Trophoblast cell (in vitro differentiated cells and primary cell): ENCODE results near the gene CCNF.

Experiments
- DNase-seq, 2 donors: peaks; one replicate each; pipeline ENCODE4 v3.0.0-alpha.2; 2016
- H2AFZ ChIP-seq: 2 replicates; pipeline ENCODE4 v1.6.1; 2013; ENCODE audit warnings: low read length, moderate library complexity, mild to moderate bottlenecking; ENCODE audit not compliant: insufficient read depth, poor library complexity
- H2AK5ac ChIP-seq: 2 replicates; pipeline ENCODE4 v1.6.1; 2013; ENCODE audit warnings: mild to moderate bottlenecking, low read length
- H2BK120ac ChIP-seq: 2 replicates; pipeline ENCODE4 v1.6.1; 2013; ENCODE audit warnings: low read length, mild to moderate bottlenecking, moderate library complexity; ENCODE audit not compliant: insufficient read depth, poor library complexity
- H2BK12ac ChIP-seq: 2 replicates; pipeline ENCODE4 v1.6.1; 2013; ENCODE audit warnings: mild to moderate bottlenecking, low read length, moderate library complexity
- H2BK5ac ChIP-seq: 2 replicates; pipeline ENCODE4 v1.6.1; 2013; ENCODE audit warnings: low read length, low read depth, moderate library complexity, mild to moderate bottlenecking; ENCODE audit not compliant: poor library complexity
- H3K14ac ChIP-seq: 2 replicates; pipeline ENCODE4 v1.6.1; 2013; ENCODE audit warnings: mild to moderate bottlenecking, low read length
- H3K18ac ChIP-seq: 2 replicates; pipeline ENCODE4 v1.6.1; 2013; ENCODE audit warnings: mild to moderate bottlenecking, low read length
- H3K23ac ChIP-seq: 2 replicates; pipeline ENCODE4 v1.6.1; 2013; ENCODE audit warnings: low read length
- H3K27ac ChIP-seq: 2 replicates; pipeline ENCODE4 v1.5.1; 2013; ENCODE audit warnings: low read depth, mild to moderate bottlenecking, inconsistent platforms, low read length, moderate library complexity
- H3K27me3 ChIP-seq: 2 replicates; pipeline ENCODE4 v1.6.1; 2013; ENCODE audit warnings: inconsistent platforms, mild to moderate bottlenecking, low read length, moderate library complexity; ENCODE audit not compliant: insufficient read depth
- H3K36me3 ChIP-seq, 2 experiments: 1 replicate in 1 of 2; 2 replicates in 1 of 2; pipeline ENCODE4 v1.6.1; 2013; ENCODE audit warnings: low read length in 2 of 2, mild to moderate bottlenecking in 2 of 2, moderate library complexity in 1 of 2; ENCODE audit not compliant: insufficient read depth in 2 of 2, control insufficient read depth in 1 of 2
- H3K4ac ChIP-seq: 2 replicates; pipeline ENCODE4 v1.6.1; 2013; ENCODE audit warnings: low read depth, mild to moderate bottlenecking, low read length, moderate library complexity
- H3K4me1 ChIP-seq, 2 experiments: 1 replicate in 1 of 2; 2 replicates in 1 of 2; pipeline ENCODE4 v1.6.1; 2013; ENCODE audit warnings: low read length in 2 of 2, mild to moderate bottlenecking in 2 of 2, moderate library complexity in 1 of 2; ENCODE audit not compliant: insufficient read depth in 2 of 2, control insufficient read depth in 1 of 2
- H3K4me2 ChIP-seq: 2 replicates; pipeline ENCODE4 v1.6.1; 2013; ENCODE audit warnings: inconsistent platforms, mild to moderate bottlenecking, low read length, moderate library complexity
- H3K4me3 ChIP-seq: 2 replicates; pipeline ENCODE4 v1.5.1; 2013; ENCODE audit warnings: mild to moderate bottlenecking, low read depth, low read length, inconsistent platforms
- H3K79me1 ChIP-seq: one replicate; pipeline ENCODE4 v1.6.1; 2013; ENCODE audit warnings: low read length
- H3K79me2 ChIP-seq: 2 replicates; pipeline ENCODE4 v1.6.1; 2013; ENCODE audit warnings: low read length, mild to moderate bottlenecking; ENCODE audit not compliant: control insufficient read depth, insufficient read depth, poor library complexity
- H3K9ac ChIP-seq: 2 replicates; pipeline ENCODE4 v1.6.1; 2013; ENCODE audit warnings: mild to moderate bottlenecking, low read length
- H3K9me3 ChIP-seq: 2 replicates; pipeline ENCODE4 v1.6.1; 2013; ENCODE audit warnings: low read depth, mild to moderate bottlenecking, control low read depth, inconsistent platforms, low read length; ENCODE audit not compliant: insufficient read depth
- H4K12ac ChIP-seq: 2 replicates; pipeline ENCODE4 v1.6.1; 2013; ENCODE audit warnings: low read depth, mild to moderate bottlenecking, low read length, moderate library complexity
- H4K8ac ChIP-seq: 2 replicates; pipeline ENCODE4 v1.6.1; 2013; ENCODE audit warnings: low read depth, mild to moderate bottlenecking, low read length, moderate library complexity
- H4K91ac ChIP-seq: one replicate; pipeline ENCODE4 v1.6.1; 2013; ENCODE audit warnings: low read depth, mild to moderate bottlenecking, low read length, moderate library complexity
- WGBS: extraction: QIAGEN DNeasy Blood & Tissue Kit; methylation state at CpG from one replicate; pipeline ENCODE4 v1.1.7; 2013; ENCODE audit warnings: missing lambda C conversion rate; ENCODE audit not compliant: insufficient read length, insufficient coverage; ENCODE audit errors: extremely low coverage; 5-methylcytosine and 5-hydroxymethylcytosine counted together

The CCNF gene

GRCh38 chr16:2481676-2482075, 52.4 kb downstream of the CCNF start:
- H3K79me1 ChIP-seq: no peaks in the 10 kb centered on the region
- no peak overlapping the region for H3K4me2 ChIP-seq
- no peak overlapping the region for H3K14ac ChIP-seq
- no peaks in the 10 kb centered on the region for H3K79me2 ChIP-seq
- no peaks in the 10 kb centered on the region for H3K4me1 ChIP-seq
- no peaks in the 10 kb centered on the region for H3K36me3 ChIP-seq
- peaks cover 2% of the 10 kb centered on the region for H3K9me3 ChIP-seq
- no peak overlapping the region for H3K4me3 ChIP-seq
- WGBS: no CpG with 5 or more reads among the region's 7 CpGs
- peak in 1 of 2 donors; percentile 73 for DNase-seq
- no peak overlapping the region for H3K4ac ChIP-seq
- no peak overlapping the region for H3K27ac ChIP-seq
- H3K9ac ChIP-seq: no peak overlapping the region
- no peak overlapping the region for H4K91ac ChIP-seq
- no peak overlapping the region for H3K23ac ChIP-seq
- H2BK120ac ChIP-seq: no peak overlapping the region
- H2BK12ac ChIP-seq: no peak overlapping the region
- no peak overlapping the region for H2AK5ac ChIP-seq
- H4K8ac ChIP-seq: no peak overlapping the region
- no peaks in the 10 kb centered on the region for H3K27me3 ChIP-seq
- H2BK5ac ChIP-seq: no peak overlapping the region
- H3K18ac ChIP-seq: no peak overlapping the region
- H2AFZ ChIP-seq: no peak overlapping the region
- no peak overlapping the region for H4K12ac ChIP-seq

DNA sequence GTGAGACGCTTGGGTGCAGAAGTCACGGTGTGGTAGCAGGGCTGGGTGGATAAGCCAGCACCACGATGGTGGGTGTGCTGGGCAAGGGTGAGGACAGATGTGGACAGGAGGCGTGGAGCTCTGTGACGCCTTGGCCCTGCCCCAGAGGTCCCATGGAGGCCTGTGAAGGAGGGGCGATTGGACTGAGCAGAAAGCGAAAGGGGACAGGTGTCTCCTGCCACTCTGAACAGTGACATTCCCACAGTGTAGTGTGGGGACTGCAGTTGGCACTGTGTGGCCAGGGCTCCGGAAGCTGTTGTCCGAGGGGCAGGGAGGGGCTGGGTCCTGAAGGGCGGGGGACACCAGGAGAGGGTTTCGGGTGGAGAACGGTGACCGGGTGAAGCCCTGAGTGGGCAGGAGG, 53.0 kb downstream of the CCNF start:
- Histone ChIP-seq H3K4me1 (no peaks in the 10 kb centered on the region), H3K79me1 (no peaks in the 10 kb centered on the region), H2AK5ac (no peak overlapping the region), H3K23ac (no peak overlapping the region), H3K4me2 (no peak overlapping the region), H3K18ac (no peak overlapping the region), H3K9me3 (peaks cover 2% of the 10 kb centered on the region), H3K27me3 (no peaks in the 10 kb centered on the region), H3K4me3 (no peak overlapping the region), H3K14ac (no peak overlapping the region), H2BK12ac (no peak overlapping the region), H3K79me2 (no peaks in the 10 kb centered on the region), H3K4ac (no peak overlapping the region), H3K9ac (no peak overlapping the region), H4K8ac (no peak overlapping the region), H2BK5ac (no peak overlapping the region), H2BK120ac (no peak overlapping the region), H2AFZ (no peak overlapping the region), H3K36me3 (no peaks in the 10 kb centered on the region), H4K12ac (no peak overlapping the region), H3K27ac (no peak overlapping the region), H4K91ac (no peak overlapping the region)
- no peak for DNase-seq
- WGBS: no CpG with 5 or more reads among the region's 13 CpGs

- Histone ChIP-seq H3K4me1 (peaks cover 3% of the 10 kb centered on the region in 2 experiments), H3K27me3 (no peaks in the 10 kb centered on the region), H4K12ac (no peak overlapping the region), H4K91ac (no peak overlapping the region), H3K4ac (no peak overlapping the region), H3K4me2 (no peak overlapping the region), H2AK5ac (no peak overlapping the region), H2BK12ac (no peak overlapping the region), H3K36me3 (no peaks in the 10 kb centered on the region), H3K23ac (no peak overlapping the region), H3K79me2 (no peaks in the 10 kb centered on the region), H3K27ac (no peak overlapping the region), H3K9me3 (peaks cover 2% of the 10 kb centered on the region), H2AFZ (no peak overlapping the region), H4K8ac (no peak overlapping the region), H3K79me1 (no peaks in the 10 kb centered on the region), H3K14ac (no peak overlapping the region), H3K9ac (no peak overlapping the region), H3K4me3 (no peak overlapping the region), H2BK5ac (no peak overlapping the region), H3K18ac (no peak overlapping the region), H2BK120ac (no peak overlapping the region)
- no peak for DNase-seq
- no CpG with 5 or more reads among the region's 32 CpGs for WGBS
Observed at GRCh38 chr16:2482708-2483534, 53.7 kb downstream of the CCNF start.

- H3K79me1 ChIP-seq: no peaks in the 10 kb centered on the region
Observed at GRCh38 chr16:2483939-2484897, 55.0 kb downstream of the CCNF start.

More at GRCh38 chr16:2483939-2484897, 55.0 kb downstream of the CCNF start:
- no peak for DNase-seq
- Histone ChIP-seq H4K8ac (no peak overlapping the region), H3K27me3 (no peaks in the 10 kb centered on the region), H2AK5ac (no peak overlapping the region), H3K27ac (no peak overlapping the region), H3K18ac (no peak overlapping the region), H3K79me2 (no peaks in the 10 kb centered on the region), H3K4ac (no peak overlapping the region), H2BK12ac (no peak overlapping the region), H3K9me3 (peaks cover 2% of the 10 kb centered on the region), H3K23ac (no peak overlapping the region), H2BK5ac (no peak overlapping the region), H4K12ac (no peak overlapping the region), H3K14ac (no peak overlapping the region), H4K91ac (no peak overlapping the region), H2AFZ (no peak overlapping the region), H3K9ac (no peak overlapping the region), H3K4me2 (no peak overlapping the region), H3K4me3 (no peak overlapping the region), H3K36me3 (no peaks in the 10 kb centered on the region), H3K4me1 (peaks cover 4 to 5% of the 10 kb centered on the region in 2 experiments), H2BK120ac (no peak overlapping the region)
- no CpG with 5 or more reads among the region's 16 CpGs for WGBS
